HG02870 (cell line): ENCODE results near the gene PPIF.

Experiments used
- ATAC-seq: cut with Tn5 transposase; IDR thresholded peaks from one replicate; pipeline ENCODE4 v1.9.1; 2021; ENCODE audit warnings: mild to moderate bottlenecking, moderate library complexity; ENCODE audit not compliant: unreplicated experiment

The PPIF gene

GRCh38 chr10:79313320-79313719 lies 33.9 kb upstream of the PPIF start:
- no peak for ATAC-seq

- no peak for ATAC-seq
These were observed 33.3 kb upstream of the PPIF start for GRCh38 chr10:79313911-79314439.

GRCh38 chr10:79314761-79315601 lies 32.3 kb upstream of the PPIF start:
- ATAC-seq = no peak

DNA sequence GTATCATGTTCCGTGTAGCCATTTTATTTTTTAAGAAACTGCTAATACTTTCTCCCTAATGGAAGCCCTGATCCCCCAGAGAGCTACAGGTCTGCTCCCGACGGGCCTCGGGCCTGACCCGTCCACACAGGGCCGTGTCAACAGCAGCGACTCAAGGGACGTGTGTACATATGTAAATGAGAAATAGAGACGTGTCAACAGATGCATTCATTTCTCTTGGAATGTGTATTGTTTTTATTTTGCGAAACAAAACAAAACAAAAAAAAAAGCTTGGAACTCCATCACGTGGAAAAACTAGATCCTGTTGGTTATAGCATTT lies 31.7 kb upstream of the PPIF start:
- no peak for ATAC-seq

- ATAC-seq = peak; percentile 52
These were observed 30.4 kb upstream of the PPIF start for GRCh38 chr10:79316671-79317431.

GRCh38 chr10:79318369-79318768 lies 28.9 kb upstream of the PPIF start:
- ATAC-seq = no peak

DNA sequence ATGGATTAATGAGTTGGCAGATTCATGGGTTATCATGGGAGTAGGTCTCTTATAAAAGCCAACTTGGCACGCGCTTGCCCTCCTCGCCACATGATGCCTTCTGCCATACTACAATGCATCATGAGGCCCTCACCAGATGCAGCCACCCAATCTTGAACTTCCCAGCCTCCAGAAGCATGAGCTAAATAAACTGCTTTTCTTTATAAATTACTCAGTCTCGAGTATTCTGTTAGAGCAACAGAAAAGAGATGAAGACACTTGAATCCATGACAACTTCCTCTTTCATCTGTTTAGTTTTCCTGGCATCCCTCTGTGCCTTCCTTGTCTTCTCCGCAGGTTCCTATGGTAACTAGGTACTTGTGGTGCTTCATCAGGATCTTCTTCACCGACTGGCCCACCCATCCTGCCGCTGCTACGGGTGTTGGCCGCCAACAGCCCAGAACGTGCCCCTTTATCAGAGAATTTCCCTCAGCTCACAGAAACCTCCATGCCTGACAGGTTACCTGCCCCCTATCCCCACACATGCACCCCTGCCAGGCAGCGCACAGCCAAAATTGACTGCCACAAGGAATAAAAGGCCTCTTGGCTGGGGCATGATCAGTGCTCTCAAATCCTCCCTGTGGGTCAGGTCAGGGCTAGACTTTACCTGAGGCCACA lies 28.0 kb upstream of the PPIF start:
- ATAC-seq = no peak

- ATAC-seq = no peak
These were observed 27.0 kb upstream of the PPIF start for GRCh38 chr10:79320316-79320715.

- ATAC-seq = no peak
These were observed 26.3 kb upstream of the PPIF start for GRCh38 chr10:79320820-79321493.

DNA sequence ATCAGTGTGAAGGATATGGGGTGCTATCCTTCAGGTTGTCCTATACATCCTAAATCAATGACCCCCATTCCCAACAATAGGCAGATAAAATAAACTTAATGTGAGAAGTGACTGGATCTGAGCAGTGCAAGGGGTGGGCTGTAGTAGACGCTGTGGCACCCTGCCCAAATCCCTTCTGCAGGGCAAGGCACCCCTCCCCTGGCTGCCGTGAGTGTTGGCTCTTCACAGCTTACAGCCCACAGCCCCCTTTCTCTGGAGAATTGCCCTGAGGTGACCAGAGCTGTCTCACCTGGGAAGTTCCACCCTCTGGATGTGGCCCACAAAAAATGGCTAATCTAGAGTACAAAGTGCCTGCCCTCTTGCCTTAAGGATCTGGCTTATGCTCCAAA lies 25.8 kb upstream of the PPIF start:
- no peak for ATAC-seq

- no peak for ATAC-seq
These were observed 25.3 kb upstream of the PPIF start for GRCh38 chr10:79321951-79322350.

DNA sequence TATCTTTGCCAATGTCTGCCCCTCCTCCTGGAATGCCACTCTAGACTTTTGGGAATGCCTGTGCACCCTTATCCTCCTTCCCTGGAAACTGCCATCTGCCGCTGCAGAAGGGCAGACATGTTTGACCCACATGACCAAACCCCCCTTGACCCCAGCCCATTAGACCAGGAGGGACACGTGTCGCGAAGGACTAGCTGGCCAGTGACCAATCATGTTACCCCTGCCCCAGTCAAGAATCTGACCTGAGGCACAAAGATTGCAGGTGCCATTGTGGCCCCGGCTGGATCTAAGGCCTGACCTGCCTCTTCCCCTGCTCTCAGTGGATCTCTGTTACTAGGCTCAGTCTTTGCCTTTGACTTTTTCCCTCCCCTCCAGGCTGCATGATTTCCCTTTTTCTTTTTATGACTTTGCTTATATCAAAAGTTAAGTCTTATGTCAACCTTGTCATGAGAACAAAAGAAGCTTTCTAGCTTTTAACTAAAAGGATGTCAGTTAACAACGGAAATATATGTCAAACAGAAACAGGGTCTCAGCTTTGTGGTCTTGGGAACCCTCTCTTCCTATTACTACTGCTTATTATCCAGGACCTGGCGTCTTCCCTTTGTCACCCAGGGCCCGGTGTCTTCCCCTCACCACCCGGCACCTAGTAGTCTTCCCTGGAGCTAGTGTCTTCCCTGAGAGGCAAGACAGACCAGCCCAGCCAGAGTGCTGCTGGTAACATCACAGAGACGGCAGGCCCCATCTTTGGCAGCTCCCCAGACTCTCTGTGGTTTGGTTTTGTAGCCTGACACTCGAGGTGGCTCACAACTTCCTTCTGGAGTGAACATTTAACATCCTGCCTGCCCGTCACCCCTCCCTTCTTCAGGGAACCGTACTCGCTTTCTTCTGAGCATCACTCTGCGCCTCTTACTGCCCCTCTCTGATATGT lies 24.4 kb upstream of the PPIF start:
- no peak for ATAC-seq

DNA sequence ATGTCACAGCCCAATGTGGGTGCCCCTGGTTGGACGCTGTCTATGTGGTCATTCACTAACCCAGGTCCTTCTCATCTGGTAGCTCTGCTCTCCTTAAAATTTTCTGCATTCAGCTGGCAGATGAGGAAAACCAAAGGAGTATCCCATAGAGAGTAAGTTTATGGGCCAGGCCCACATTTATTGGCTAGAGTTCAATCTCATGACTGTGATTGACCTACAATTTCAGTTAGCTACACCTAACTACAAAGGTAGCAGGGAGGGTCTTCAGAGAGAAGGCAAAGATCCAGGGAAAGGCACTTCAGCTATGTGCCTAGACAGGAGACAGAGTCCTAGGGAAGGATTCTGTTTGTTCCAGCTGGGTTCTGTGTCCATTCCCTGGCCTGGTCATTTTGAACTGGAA lies 23.7 kb upstream of the PPIF start:
- ATAC-seq = no peak

DNA sequence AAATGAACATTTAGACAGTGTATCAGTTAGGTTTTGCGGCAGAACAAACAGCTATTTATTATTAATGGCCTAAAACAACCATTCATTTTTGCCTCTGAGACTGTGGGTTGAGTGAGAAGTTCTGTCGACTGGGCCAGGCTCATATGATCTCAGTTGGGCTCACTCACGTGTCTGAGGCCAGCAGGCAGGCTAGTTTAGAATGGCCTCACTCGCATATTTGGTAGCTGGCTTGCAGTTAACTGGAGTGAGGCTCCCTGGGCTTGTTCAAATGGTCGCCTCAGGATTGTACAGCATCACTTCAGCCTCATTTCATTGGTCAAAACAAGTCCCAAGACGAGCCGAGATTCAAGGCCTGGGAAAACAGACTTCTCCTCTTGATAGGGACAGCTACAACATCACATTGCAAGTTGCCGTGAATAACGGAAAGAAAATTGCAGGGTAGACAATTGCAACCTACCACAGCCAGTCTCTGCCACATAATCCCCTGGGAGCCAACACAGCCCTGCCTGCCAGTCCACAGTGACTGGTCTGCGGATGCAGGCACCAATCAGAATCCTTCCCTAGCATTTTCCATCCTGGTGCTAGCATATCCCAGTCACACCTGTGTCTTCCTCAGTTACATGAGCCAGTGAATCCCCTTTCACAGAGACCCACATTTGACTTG lies 23.1 kb upstream of the PPIF start:
- ATAC-seq = no peak

DNA sequence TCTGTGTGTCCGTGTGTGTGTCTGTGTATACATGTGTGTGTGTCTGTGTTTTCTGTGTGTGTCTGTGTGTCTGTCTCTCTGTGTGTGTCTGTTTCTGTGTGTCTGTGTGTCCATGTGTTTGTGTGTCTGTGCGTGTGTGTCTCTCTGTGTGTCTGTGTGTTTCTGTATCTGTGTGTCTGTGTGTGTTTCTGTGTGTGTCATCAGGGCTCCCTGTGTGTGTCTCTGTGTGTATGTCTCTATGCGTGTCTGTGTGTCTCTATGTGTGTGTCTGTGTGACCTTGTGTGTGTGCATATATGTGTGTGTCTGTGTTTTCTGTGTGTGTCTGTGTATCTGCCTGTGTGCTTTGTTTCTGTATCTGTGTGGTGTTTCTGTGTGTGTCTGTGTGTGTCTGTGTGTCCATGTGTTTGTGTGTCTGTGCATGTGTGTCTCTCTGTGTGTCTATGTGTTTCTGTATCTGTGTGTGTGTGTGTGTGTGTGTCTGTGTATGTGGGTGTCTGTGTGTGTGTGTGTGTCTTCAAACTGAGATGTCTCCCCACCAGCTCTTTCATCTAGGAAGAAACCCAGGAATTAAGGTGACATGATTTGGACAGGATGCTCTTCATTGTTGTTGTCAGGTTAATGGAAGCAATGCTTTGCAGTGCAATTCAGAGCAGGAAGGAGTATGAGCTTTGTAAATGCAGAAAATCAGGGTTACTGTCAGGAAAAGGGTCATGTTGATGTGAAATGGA lies 20.7 kb upstream of the PPIF start:
- no peak for ATAC-seq

DNA sequence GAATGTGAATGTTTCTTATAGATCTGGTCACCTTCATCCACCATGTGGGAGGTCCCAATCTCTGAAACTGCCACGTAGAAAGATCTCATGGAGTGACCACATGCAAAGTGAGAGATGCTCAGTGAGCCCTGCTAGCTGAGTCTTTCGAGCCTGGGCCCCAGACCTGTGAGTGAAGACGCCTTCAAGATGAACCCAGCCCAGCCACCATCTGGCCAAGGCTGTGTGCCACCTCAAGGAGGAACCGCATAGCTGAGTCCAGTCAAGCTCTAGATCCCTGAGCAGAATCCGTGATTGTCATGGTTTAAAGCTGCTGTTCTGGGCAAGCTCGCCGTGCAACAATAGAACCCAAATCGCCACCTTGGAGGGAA lies 20.2 kb upstream of the PPIF start:
- ATAC-seq = peak; percentile 57

DNA sequence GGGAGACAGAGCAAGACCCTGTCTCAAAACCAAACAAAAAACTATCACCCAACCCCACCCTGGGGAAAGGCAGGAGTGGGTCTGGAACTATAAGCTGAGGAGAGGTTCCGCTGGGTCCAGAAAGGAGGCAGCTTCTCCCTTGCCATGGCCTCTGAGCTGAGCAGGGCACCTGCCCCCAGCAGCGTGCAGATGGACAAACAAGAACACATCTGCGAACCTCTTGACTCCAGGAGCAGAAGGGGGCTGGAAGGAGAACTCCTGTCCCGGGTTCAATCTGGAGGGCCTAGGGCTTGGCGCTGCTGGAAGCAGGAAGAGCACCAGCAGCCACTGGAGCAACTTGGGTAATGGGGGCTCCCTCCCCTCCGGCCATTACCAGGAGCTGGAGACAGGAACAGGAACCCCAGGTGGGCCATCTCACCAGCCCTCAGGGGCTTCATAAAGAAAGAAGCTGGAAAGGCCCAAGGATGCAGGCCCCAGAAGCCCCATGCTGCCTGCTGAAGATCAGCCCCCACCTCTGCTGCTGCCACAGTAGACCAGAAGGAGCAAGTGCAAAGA lies 19.0 kb upstream of the PPIF start:
- ATAC-seq = no peak

DNA sequence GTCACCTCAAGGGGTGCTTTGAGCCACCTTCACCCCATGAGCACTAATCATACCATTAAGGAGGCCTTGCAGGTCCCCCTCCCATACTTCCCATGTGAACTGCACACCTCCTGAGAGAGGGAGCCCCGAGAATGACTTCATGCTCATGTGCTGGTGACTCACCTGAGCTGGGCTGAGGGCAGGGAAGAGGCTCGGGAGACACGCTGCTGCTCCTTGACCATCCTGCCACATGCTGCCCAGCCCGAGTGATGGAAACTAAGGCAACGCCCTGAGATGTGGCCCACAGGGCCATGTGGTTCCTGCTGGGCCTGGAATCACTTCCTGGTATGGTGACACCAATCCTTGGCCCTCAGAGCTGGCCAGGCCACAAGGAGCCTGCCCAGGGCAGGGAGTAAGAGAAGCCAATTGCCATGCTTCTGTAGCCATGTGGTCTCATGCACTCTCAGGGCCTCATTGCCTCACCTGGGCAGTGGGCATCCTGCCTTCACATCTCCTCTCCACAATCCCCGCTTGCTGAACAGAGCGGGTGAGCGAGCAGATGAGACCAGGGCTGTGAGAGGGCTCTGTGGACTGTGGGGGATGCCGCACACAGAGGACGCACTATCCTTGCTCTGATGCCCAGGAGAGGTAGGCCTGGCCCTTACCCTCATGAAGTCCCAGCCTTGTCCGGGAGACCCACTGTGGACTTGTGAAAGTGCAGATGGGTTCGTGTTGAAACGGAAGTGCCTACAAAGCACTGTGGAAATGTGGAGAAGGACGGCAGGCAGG lies 18.3 kb upstream of the PPIF start:
- no peak for ATAC-seq
